ENCODE results near the gene RAD51B.

DNA sequence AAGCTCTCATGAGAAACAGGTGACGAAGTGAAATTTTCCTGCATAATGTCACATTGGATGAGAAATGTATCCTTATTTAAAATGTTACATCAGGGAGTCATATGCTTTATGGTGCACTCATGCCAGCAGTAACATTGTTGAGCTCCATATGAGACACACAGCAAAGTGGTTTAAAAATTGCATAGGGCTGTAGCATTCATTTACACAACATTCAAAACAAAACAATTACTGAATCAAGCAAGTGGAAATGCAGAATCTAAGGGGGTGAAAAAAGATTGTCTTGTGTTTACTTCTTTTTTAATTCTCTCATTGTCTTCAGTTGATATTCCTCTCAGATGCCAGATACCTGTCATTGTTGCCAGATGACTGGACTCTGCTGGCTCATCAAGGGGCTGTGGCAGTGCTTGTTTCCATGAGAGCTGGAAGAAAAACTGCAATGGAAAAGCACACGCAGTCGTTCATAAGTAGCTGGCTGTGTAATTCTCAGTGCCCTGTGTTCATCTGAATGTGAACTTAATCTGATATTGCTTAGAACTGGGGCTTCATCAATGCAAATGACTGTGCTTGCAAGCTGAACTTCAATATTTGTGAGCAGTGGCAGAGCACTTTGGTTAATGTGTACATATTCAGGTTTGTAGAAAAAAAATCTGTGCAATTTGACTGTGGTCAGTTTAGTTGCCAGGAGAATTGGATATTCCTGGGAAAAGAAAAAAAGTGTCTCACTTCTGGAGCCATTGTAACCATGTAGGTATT lies 305.6 kb downstream of the RAD51B start:
- TF ChIP-seq YY1 (IDR thresholded peaks at IDR 0.05; ENCODE audit: insufficient read depth, insufficient read length) (no peak), SUZ12 (IDR thresholded peaks at IDR 0.05; ENCODE audit: extremely low read depth, insufficient read depth, insufficient read length) (no peak)
